ENCODE data around the gene CNGB1. TPM values are rescaled to one million over a fixed set of nuclear protein-coding genes. Genes with fewer than 3 reads are reported as not detected.

CNGB1 gene
- total RNA-seq, 2 donors from 2014 or later = not detected

DNA sequence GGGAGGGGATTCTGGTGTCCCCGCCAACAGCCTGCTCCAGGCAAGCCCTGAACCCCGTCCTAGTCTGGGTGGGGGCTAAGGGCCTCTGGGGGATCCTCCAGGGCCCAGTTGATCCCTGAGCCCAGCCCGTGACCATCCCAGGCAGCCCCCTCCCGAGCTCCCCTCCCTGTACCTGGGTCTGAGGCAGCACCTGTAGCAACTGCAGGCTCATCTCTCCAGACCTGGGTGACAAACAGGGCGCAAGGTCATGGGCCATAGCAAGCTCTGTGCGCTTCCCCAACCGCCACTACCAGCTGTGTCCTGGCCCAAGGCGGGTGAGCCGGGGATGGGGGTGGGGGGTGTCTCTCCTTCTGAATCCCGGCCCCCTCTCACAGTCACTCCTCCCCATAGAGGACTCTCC, 10.6 kb downstream of the CNGB1 start:
- Mint-ChIP-seq H3K9me3 (no peaks in the 10 kb centered on the region), H3K4me3 (no peak overlapping the region), H3K27ac (no peak overlapping the region), H3K27me3 (no peaks in the 10 kb centered on the region), H3K36me3 (no peaks in the 10 kb centered on the region), H3K4me1 (ENCODE audit: low read depth in 2 of 2) (no peaks in the 10 kb centered on the region)
- DNase-seq (ENCODE audit: low spot score) (no peak), ATAC-seq (no peak)

- H3K27ac Mint-ChIP-seq = no peak overlapping the region
These were observed 11.1 kb downstream of the CNGB1 start for GRCh38 chr16:57959804-57960203.

GRCh38 chr16:57959121-57959520, 11.8 kb downstream of the CNGB1 start:
- Mint-ChIP-seq H3K4me3 (no peak overlapping the region), H3K27ac (no peak overlapping the region), H3K9me3 (no peaks in the 10 kb centered on the region), H3K27me3 (no peaks in the 10 kb centered on the region), H3K36me3 (no peaks in the 10 kb centered on the region), H3K4me1 (ENCODE audit: low read depth in 2 of 2) (no peaks in the 10 kb centered on the region)
- ATAC-seq = no peak
- DNase-seq (ENCODE audit: low spot score) = no peak

More at GRCh38 chr16:57959804-57960203, 11.1 kb downstream of the CNGB1 start:
- Mint-ChIP-seq H3K4me1 (ENCODE audit: low read depth in 2 of 2) (no peaks in the 10 kb centered on the region), H3K27me3 (no peaks in the 10 kb centered on the region), H3K36me3 (no peaks in the 10 kb centered on the region), H3K4me3 (no peak overlapping the region), H3K9me3 (no peaks in the 10 kb centered on the region)
- ATAC-seq (no peak), DNase-seq (ENCODE audit: low spot score) (no peak)

DNA sequence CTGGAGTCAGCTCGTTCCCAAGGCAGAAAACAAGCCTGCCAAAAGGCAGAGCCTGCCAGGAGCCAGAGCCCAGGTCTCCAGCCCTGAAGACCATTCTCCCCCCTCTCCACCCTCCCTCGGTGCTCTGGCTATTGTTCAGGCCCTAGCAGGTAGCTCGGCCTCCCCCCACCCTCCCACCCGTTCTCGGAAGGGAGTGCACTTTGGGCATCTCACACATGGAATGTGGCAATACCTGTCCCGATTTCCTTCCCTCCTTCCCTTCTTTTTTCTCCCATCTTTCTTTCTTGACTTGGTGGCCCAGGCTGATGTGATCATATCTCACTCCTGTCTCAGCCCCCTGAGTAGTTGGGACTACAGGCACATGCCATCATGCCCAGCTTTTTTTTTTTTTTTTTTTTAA, 12.4 kb downstream of the CNGB1 start:
- no peak for ATAC-seq
- Mint-ChIP-seq H3K9me3 (no peaks in the 10 kb centered on the region), H3K4me1 (ENCODE audit: low read depth in 2 of 2) (no peaks in the 10 kb centered on the region), H3K36me3 (no peaks in the 10 kb centered on the region), H3K27ac (no peak overlapping the region), H3K27me3 (no peaks in the 10 kb centered on the region), H3K4me3 (no peak overlapping the region)
- no peak for DNase-seq (ENCODE audit: low spot score)

DNA sequence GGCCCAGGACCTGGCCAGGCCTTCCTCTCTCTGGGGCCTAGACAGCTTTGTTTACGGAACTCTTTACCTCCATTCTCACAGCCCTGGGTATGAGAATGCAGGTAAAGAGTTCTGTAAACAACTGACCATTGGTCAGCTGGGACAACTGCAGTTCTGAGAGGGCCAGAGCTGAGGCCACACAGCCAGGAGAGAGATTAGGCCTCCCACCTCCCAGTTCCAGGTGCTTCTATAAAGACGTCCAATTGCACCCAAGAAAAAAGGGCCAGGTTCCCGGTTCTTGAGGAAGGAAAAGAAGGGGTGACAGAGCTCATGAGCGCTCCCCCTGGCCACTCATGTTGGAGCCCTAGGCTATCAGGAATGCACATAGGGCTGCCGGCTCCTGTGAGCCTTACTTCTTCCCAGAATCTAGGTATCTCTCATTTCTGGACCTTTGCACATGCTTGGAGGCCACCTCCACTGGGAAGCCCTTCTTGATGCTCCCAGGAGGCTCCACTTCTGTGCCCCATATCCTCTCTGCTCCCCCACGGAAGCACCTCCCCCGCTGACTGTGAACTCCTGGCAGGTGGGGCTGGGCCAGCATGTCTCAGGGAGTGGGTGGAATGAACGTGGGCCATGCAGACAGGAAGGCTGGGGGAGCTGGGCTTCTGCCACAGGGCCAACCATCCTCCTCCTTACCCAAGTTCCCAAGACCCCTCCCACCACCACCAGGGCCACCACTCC, 13.1 kb downstream of the CNGB1 start:
- H3K36me3 Mint-ChIP-seq = no peaks in the 10 kb centered on the region
- H3K9me3 Mint-ChIP-seq = no peaks in the 10 kb centered on the region
- DNase-seq (ENCODE audit: low spot score) (no peak), ATAC-seq (no peak)
- no peaks in the 10 kb centered on the region for H3K27me3 Mint-ChIP-seq
- H3K4me3 Mint-ChIP-seq = no peak overlapping the region
- no peak overlapping the region for H3K27ac Mint-ChIP-seq
- H3K4me1 Mint-ChIP-seq (ENCODE audit: low read depth in 2 of 2) = no peaks in the 10 kb centered on the region

DNA sequence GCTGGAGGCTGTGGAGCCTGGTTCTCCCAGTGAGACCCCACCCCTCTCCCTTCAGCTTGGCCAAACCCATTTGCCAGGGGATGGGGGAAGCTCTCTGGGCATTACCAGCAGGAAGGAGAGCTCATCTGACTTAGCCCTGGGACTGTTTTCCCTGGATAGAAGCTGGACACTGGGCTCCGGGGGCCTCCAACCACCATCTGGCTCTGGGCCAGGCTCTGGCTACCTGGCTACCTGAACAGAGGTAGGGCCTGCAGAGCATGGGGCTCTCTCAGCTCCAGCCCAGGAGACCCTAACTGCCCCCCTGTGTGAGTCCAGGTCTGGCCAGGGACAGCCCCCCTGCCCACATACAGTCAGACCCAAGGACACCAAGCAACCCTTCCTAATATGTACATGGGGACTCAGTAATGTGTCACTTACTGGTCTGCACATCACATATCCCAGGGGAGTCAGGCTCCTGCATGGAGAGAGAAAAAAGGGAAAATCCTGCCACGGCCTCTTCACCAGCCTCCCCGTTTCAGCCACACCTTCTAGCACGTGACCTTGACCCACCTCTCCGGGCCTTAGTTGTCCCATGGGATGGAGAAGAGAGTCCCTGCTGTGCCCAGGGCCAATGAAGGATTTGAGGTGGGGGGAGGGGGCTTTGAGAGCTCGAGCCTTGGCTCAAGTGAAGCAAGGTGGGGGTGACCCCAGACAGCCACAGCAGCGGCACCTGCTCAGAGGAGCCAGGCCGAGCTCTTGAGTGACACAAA, 13.8 kb downstream of the CNGB1 start:
- Mint-ChIP-seq H3K27ac (no peak overlapping the region), H3K4me1 (ENCODE audit: low read depth in 2 of 2) (no peaks in the 10 kb centered on the region), H3K36me3 (no peaks in the 10 kb centered on the region), H3K4me3 (no peak overlapping the region), H3K27me3 (no peaks in the 10 kb centered on the region), H3K9me3 (no peaks in the 10 kb centered on the region)
- DNase-seq (ENCODE audit: low spot score) = no peak
- ATAC-seq = no peak

DNA sequence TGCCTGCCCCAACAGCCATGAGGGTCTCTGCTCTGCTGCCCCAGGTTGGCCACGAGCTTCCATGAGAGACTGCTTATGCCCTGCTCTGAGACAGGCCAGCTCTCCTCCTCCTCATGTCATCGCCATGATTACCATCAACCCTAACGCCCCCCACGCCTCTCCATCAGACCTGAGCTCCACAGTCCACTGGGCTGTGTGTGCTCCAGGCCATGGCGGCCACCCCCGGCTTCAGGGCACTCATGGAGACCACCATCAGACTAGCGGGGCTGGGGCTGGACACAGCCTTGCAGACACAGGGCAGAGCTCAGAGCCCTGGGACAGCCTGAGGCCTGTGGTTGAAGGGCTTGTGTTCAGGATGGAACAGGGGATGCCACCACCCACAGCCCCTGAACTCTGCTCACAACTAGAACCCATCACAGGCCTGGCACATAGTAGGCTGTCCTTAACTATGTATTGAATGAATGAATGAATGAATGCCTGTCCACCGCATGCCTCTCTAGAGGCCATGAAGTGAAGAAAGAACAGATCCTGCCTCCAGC, 14.6 kb downstream of the CNGB1 start:
- no peak overlapping the region for H3K27ac Mint-ChIP-seq
- H3K9me3 Mint-ChIP-seq = no peaks in the 10 kb centered on the region
- no peaks in the 10 kb centered on the region for H3K4me1 Mint-ChIP-seq (ENCODE audit: low read depth in 2 of 2)
- no peak for DNase-seq (ENCODE audit: low spot score)
- no peak for ATAC-seq
- no peaks in the 10 kb centered on the region for H3K27me3 Mint-ChIP-seq
- H3K4me3 Mint-ChIP-seq = no peak overlapping the region
- H3K36me3 Mint-ChIP-seq = no peaks in the 10 kb centered on the region

- ATAC-seq (no peak), DNase-seq (ENCODE audit: low spot score) (no peak)
- H3K27ac Mint-ChIP-seq = no peak overlapping the region
- H3K9me3 Mint-ChIP-seq = no peaks in the 10 kb centered on the region
- no peak overlapping the region for H3K4me3 Mint-ChIP-seq
- H3K4me1 Mint-ChIP-seq (ENCODE audit: low read depth in 2 of 2) = no peaks in the 10 kb centered on the region
- H3K36me3 Mint-ChIP-seq = no peaks in the 10 kb centered on the region
- no peaks in the 10 kb centered on the region for H3K27me3 Mint-ChIP-seq
These were observed 15.2 kb downstream of the CNGB1 start for GRCh38 chr16:57955572-57956188.

GRCh38 chr16:57953857-57954256, 17.1 kb downstream of the CNGB1 start:
- Mint-ChIP-seq H3K27ac (no peak overlapping the region), H3K9me3 (no peaks in the 10 kb centered on the region), H3K36me3 (no peaks in the 10 kb centered on the region), H3K27me3 (peaks cover 0 to 3% of the 10 kb centered on the region in 2 donors), H3K4me1 (ENCODE audit: low read depth in 2 of 2) (no peaks in the 10 kb centered on the region), H3K4me3 (no peak overlapping the region)
- no peak for DNase-seq (ENCODE audit: low spot score)
- ATAC-seq = no peak

DNA sequence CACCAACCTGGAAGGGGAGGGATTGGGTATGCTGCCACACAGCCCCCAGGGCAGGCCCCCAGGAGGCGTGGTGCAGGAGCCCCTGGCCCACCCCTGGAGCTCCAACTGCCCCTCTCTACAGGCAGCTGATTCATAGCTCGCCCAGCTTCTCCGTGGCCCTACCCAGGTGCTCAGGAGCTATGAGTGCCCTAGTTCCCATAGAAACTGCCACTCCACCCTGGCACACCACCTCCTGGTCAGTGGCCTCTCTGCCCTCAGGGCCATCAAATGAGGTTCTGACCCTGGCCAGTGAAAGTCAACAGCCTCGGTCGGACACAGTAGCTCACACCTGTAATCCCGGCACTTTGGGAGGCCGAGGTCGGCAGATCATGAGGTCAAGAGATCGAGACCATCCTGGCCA, 18.0 kb downstream of the CNGB1 start:
- DNase-seq (ENCODE audit: low spot score) = no peak
- Mint-ChIP-seq H3K27ac (no peak overlapping the region), H3K27me3 (peaks cover 0 to 3% of the 10 kb centered on the region in 2 donors), H3K4me1 (ENCODE audit: low read depth in 2 of 2) (no peaks in the 10 kb centered on the region), H3K9me3 (no peaks in the 10 kb centered on the region), H3K36me3 (no peaks in the 10 kb centered on the region), H3K4me3 (no peak overlapping the region)
- ATAC-seq = no peak

DNA sequence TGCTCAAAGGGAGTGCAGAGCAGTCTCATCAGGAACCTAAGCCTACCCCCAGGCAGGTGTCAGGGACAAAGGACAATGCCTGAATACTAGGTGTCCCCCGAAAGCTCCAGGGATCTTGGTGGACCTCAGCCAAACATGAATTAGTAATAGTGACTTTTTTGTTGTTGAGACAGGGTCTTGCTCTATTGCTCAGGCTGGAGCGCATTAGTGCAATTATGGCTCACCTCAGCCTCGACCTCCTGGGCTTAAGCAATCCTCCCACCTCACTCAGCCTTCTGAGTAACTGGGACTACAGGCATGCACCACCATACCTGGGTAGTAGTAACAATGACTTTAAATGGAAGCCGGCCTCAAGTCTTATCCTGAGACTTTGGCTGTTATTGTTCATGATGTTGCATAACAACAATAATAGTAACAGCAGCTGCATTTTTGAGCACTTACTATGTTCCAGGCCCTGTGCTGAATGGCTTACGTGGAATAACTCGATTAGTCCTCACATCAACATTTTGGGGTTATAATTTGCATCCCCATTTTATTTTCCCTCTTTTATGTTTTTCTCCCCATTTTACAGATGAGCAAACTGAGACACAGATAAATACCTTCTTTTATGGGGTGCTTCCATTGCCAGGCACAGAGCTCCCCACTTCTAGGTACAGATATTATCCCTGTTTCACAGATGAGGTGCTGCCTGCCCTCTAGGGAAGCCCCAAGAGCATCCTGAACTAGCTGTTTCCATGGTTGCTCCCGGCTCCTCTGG, 19.5 kb downstream of the CNGB1 start:
- ATAC-seq = no peak
- Mint-ChIP-seq H3K4me3 (no peak overlapping the region), H3K27me3 (peaks cover 0 to 3% of the 10 kb centered on the region in 2 donors), H3K9me3 (no peaks in the 10 kb centered on the region), H3K27ac (no peak overlapping the region), H3K36me3 (no peaks in the 10 kb centered on the region), H3K4me1 (ENCODE audit: low read depth in 2 of 2) (no peaks in the 10 kb centered on the region)
- no peak for DNase-seq (ENCODE audit: low spot score)

DNA sequence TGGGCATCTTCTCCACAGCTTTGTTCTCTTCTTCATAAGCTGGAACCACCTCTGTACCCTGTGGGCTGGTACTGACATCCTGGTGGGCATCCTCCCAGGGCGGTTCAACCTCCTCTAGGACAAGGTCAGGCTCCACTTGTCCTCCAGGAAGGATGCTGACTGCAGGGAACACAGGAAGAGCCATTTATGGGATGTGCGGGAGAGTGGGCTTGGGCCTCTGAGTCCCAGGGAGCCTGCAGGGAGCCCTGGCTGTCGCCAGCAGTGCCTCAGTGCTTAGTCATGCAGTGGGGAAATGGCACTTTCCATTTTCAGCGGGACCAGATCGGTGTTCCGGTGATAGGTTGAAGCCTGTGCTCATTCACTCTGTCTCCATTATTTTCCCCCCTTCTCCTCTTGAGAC, 20.5 kb downstream of the CNGB1 start:
- H3K9me3 Mint-ChIP-seq = no peaks in the 10 kb centered on the region
- no peak overlapping the region for H3K27ac Mint-ChIP-seq
- no peak overlapping the region for H3K4me3 Mint-ChIP-seq
- DNase-seq (ENCODE audit: low spot score) (no peak), ATAC-seq (no peak)
- H3K36me3 Mint-ChIP-seq = no peaks in the 10 kb centered on the region
- H3K27me3 Mint-ChIP-seq = peaks cover 0 to 3% of the 10 kb centered on the region in 2 donors
- no peaks in the 10 kb centered on the region for H3K4me1 Mint-ChIP-seq (ENCODE audit: low read depth in 2 of 2)

DNA sequence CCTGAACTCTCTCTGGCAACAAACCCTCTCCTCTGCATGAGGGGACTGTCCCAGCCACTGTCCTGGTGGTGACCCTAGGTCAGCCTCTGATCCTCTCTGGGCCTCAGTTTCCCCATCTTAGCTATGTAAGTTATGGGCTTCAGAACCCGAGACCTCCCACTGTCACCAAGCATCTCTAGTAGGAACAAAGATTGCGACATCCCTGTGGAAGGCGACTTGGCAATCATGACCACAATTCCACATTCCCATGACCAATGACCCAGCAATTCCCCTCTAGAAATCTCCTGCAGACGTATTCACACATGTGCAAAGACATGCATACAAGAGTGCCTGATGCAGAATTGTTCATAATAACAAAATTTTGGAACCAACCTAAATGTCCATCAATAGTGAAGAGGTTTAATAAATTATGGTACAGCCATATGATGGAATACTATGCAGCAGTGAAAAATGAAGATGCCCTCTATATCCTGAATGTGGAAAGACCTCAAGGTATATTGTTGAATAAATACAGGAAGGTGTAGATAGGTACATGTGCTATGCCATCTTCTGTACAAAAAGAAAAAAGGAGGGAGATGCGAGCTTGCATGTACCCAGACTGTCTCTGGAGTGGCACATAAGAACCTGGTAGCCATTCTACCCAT, 21.2 kb downstream of the CNGB1 start:
- H3K4me1 Mint-ChIP-seq (ENCODE audit: low read depth in 2 of 2) = no peaks in the 10 kb centered on the region
- H3K4me3 Mint-ChIP-seq = no peak overlapping the region
- no peak for DNase-seq (ENCODE audit: low spot score)
- no peaks in the 10 kb centered on the region for H3K36me3 Mint-ChIP-seq
- H3K27me3 Mint-ChIP-seq = peaks cover 0 to 3% of the 10 kb centered on the region in 2 donors
- no peak for ATAC-seq
- no peaks in the 10 kb centered on the region for H3K9me3 Mint-ChIP-seq
- no peak overlapping the region for H3K27ac Mint-ChIP-seq

Measured in natural killer cell treated with Interleukin-12 subunit alpha and Interleukin-12 subunit beta and Interleukin-15 and Interleukin-18, amount 100 ng/mL, for 72 hours (primary cell).